Stimulated activated CD4-positive, alpha-beta T cell treated with anti-CD3 and anti-CD28 coated beads, Interleukin-15, amount 100 ng/mL, for 48 hours (primary cell): Measurements from ENCODE around the gene BIRC2.
"Not testable (repeated sequence)": the region's sequence is repeated elsewhere in the genome, so short reads cannot be mapped to it uniquely, and the experiment has no call there.

ENCODE experiments used
- DNase-seq, 2 donors: peaks; one replicate each; pipeline ENCODE4 v3.0.0-alpha.2; 2020; ENCODE audit warnings: low read depth in 2 of 2

Gene BIRC2

GRCh38 chr11:102323542-102324251 lies 23.3 kb upstream of the BIRC2 start:
- DNase-seq, result no peak

- no peak for DNase-seq
Measured at GRCh38 chr11:102325088-102325487, 21.9 kb upstream of the BIRC2 start.

- no peak for DNase-seq
Measured at GRCh38 chr11:102328748-102329147, 18.3 kb upstream of the BIRC2 start.

GRCh38 chr11:102330231-102330630 lies 16.8 kb upstream of the BIRC2 start:
- DNase-seq, result no peak

GRCh38 chr11:102331341-102331740 lies 15.7 kb upstream of the BIRC2 start:
- no peak for DNase-seq

- no peak for DNase-seq
Measured at GRCh38 chr11:102332611-102332994, 14.4 kb upstream of the BIRC2 start.

GRCh38 chr11:102338479-102339010 lies 8.5 kb upstream of the BIRC2 start:
- no peak for DNase-seq

GRCh38 chr11:102341311-102341710 lies 5.7 kb upstream of the BIRC2 start:
- DNase-seq, result not testable (repeated sequence)

- DNase-seq, result peak; percentile 49 to 70
Measured at GRCh38 chr11:102341844-102342318, 5.1 kb upstream of the BIRC2 start.

- DNase-seq, result no peak
Measured at GRCh38 chr11:102343809-102344208, 3.2 kb upstream of the BIRC2 start.

- DNase-seq, result no peak
Measured at GRCh38 chr11:102345904-102346303, 1.1 kb upstream of the BIRC2 start.

GRCh38 chr11:102346456-102346747 lies 612 bp upstream of the BIRC2 start:
- no peak for DNase-seq

- no peak for DNase-seq
Measured at GRCh38 chr11:102347462-102348370, 702 bp downstream of the BIRC2 start.

- no peak for DNase-seq
Measured at GRCh38 chr11:102357116-102357515, 10.1 kb downstream of the BIRC2 start.

- no peak for DNase-seq
Measured at GRCh38 chr11:102359372-102359771, 12.4 kb downstream of the BIRC2 start.

- no peak for DNase-seq
Measured at GRCh38 chr11:102360681-102361080, 13.7 kb downstream of the BIRC2 start.

GRCh38 chr11:102361086-102362031 lies 14.3 kb downstream of the BIRC2 start:
- no peak for DNase-seq

GRCh38 chr11:102364991-102365390 lies 18.0 kb downstream of the BIRC2 start:
- DNase-seq, result no peak

- DNase-seq, result no peak
Measured at GRCh38 chr11:102367364-102367763, 20.4 kb downstream of the BIRC2 start.

- DNase-seq, result no peak
Measured at GRCh38 chr11:102368472-102368871, 21.5 kb downstream of the BIRC2 start.

- DNase-seq, result not testable (repeated sequence)
Measured at GRCh38 chr11:102374633-102375424, 27.8 kb downstream of the BIRC2 start.
